Breast epithelium (tissue), 4 donors: ENCODE results near the gene DNAJB1. TPM values are rescaled to one million over a fixed set of nuclear protein-coding genes. Genes with fewer than 3 reads are reported as not detected.

Experiments
- DNase-seq, 2 donors: peaks; one replicate each; pipeline ENCODE4 v3.0.0-alpha.2; 2019; ENCODE audit warnings: low spot score in 2 of 2
- H3K27ac ChIP-seq, 2 donors: fragments of 200-600 bp; sonication (generic) in 1 of 2; one replicate each; pipeline ENCODE4 v1.5.1; 2016 to 2019; ENCODE audit warnings: mild to moderate bottlenecking in 1 of 2
- H3K27me3 ChIP-seq, 2 donors: fragments of 200-600 bp; sonication (generic) in 1 of 2; one replicate each; pipeline versions ENCODE4 v1.5.1 to v1.6.0; 2017 to 2019; ENCODE audit warnings: control low read depth in 1 of 2, mild to moderate bottlenecking in 1 of 2
- H3K36me3 ChIP-seq: fragments of 200-600 bp; one replicate; pipeline ENCODE4 v1.5.1; 2019
- H3K4me1 ChIP-seq, 2 donors: fragments of 200-600 bp; sonication (generic); one replicate each; pipeline ENCODE4 v1.5.1; 2016 to 2019; ENCODE audit warnings: control low read depth in 1 of 2
- H3K4me3 ChIP-seq, 3 donors: fragments of 200-600 bp; sonication (generic); 1 replicate in 2 of 3; 2 replicates in 1 of 3; pipeline ENCODE4 v1.5.1; 2016 to 2019; ENCODE audit warnings: mild to moderate bottlenecking in 3 of 3, moderate library complexity in 2 of 3
- H3K9me3 ChIP-seq, 2 donors: fragments of 200-600 bp; sonication (generic) in 1 of 2; one replicate each; pipeline ENCODE4 v1.5.1; 2016 to 2019; ENCODE audit warnings: control low read depth in 1 of 2
- POLR2A ChIP-seq: fragments of 450-650 bp; IDR thresholded peaks from one replicate; pipeline ENCODE4 v1.6.1; 2016; ENCODE audit warnings: antibody characterized with exemption, mild to moderate bottlenecking, moderate library complexity
- POLR2AphosphoS5 ChIP-seq, 3 donors: sonication (generic); formaldehyde crosslinking; IDR thresholded peaks; one replicate each; pipeline ENCODE4 v1.6.1; 2017; ENCODE audit warnings: antibody characterized with exemption in 3 of 3
- intact Hi-C: fragments of 100-400 bp; cut with DNase I; formaldehyde crosslinking; loops from one replicate; pipeline ENCODE4 v1.15.1; 2023; ENCODE audit warnings: low total_unique reads
- total RNA-seq, 3 donors: library from RNA; depleted of rRNA; stranded (reverse); fragments of >200 nt; gene quantifications; one replicate each; pipeline ENCODE4 v1.1.0, GENCODE V29; 2016
- TF ChIP-seq, protein P1 (sequence below), 3 donors: fragments of 450-650 bp; IDR thresholded peaks; one replicate each; pipeline ENCODE4 v1.5.1; 2016 to 2017; ENCODE audit warnings: antibody characterized with exemption in 3 of 3, mild to moderate bottlenecking in 3 of 3, moderate library complexity in 3 of 3

The DNAJB1 gene
- total RNA-seq, 3 donors from 2014 or later: 59.0 to 166 (median 102) TPM

DNA sequence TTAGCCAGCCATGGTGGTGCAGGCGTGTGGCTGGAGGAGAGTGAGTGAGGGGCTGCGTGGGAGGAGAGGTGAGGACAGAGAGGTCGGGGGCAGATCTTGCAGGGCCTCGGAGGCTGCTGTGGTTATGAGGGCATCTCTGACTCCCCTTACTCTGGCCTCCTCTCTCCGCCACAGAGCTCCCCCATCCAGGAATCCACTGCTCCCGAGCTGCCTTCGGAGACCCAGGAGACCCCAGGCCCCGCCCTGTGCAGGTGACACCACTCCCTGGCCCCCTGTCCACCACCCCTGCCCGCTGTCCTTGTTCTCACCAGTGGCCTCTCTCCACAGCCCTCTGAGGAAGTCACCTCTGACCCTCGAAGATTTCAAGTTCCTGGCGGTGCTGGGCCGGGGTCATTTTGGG is 50.8 kb downstream of the DNAJB1 start:
- Histone ChIP-seq H3K27me3 (no peaks in the 10 kb centered on the region), H3K9me3 (no peaks in the 10 kb centered on the region), H3K4me3 (no peak overlapping the region), H3K27ac (no peak overlapping the region), H3K4me1 (peaks cover 0 to 6% of the 10 kb centered on the region in 2 donors), H3K36me3 (no peaks in the 10 kb centered on the region)
- no peak for DNase-seq
- TF ChIP-seq POLR2AphosphoS5 (IDR thresholded peaks at IDR 0.05) (no peak), POLR2A (no peak)
- TF ChIP-seq, protein P1, sequence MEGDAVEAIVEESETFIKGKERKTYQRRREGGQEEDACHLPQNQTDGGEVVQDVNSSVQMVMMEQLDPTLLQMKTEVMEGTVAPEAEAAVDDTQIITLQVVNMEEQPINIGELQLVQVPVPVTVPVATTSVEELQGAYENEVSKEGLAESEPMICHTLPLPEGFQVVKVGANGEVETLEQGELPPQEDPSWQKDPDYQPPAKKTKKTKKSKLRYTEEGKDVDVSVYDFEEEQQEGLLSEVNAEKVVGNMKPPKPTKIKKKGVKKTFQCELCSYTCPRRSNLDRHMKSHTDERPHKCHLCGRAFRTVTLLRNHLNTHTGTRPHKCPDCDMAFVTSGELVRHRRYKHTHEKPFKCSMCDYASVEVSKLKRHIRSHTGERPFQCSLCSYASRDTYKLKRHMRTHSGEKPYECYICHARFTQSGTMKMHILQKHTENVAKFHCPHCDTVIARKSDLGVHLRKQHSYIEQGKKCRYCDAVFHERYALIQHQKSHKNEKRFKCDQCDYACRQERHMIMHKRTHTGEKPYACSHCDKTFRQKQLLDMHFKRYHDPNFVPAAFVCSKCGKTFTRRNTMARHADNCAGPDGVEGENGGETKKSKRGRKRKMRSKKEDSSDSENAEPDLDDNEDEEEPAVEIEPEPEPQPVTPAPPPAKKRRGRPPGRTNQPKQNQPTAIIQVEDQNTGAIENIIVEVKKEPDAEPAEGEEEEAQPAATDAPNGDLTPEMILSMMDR (IDR thresholded peaks at IDR 0.05): no peak
- intact Hi-C loops: no loop called here

Other genes starting within 250 kb of the DNAJB1 start
- 10 to 100 TPM; 20.2 to 31.4 (median 23.3) TPM for gene ADGRE5, start 137.0 kb downstream of the DNAJB1 start, total RNA-seq
- 10 to 100 TPM; 65.9 to 79.0 (median 75.5) TPM for gene DDX39A, start 99.1 kb downstream of the DNAJB1 start, total RNA-seq
- 10 to 100 TPM; 40.8 to 78.1 (median 59.6) TPM for gene PKN1, start 85.1 kb downstream of the DNAJB1 start, total RNA-seq
- gene PTGER1, start 43.0 kb downstream of the DNAJB1 start, total RNA-seq: 1 to 10 TPM in 1 of 3 donors, under 1 TPM in 1, not detected in 1; 0.48 to 1.3 TPM
- gene GIPC1, start 22.3 kb downstream of the DNAJB1 start, total RNA-seq: 10 to 100 TPM; 48.8 to 79.0 (median 72.0) TPM
- gene TECR, start 11.2 kb upstream of the DNAJB1 start, total RNA-seq: 10 to 100 TPM; 36.1 to 66.9 (median 43.4) TPM
- gene NDUFB7, start 53.7 kb upstream of the DNAJB1 start, total RNA-seq: 100 to 1,000 TPM; 283 to 388 (median 299) TPM
- not detected for gene CLEC17A, start 64.7 kb upstream of the DNAJB1 start, total RNA-seq
- under 1 TPM in 1 of 3 donors, not detected in 2; 0.44 TPM for gene ADGRE3, start 156.4 kb upstream of the DNAJB1 start, total RNA-seq
- 10 to 100 TPM; 28.5 to 31.6 (median 29.4) TPM for gene ZNF333, start 171.7 kb upstream of the DNAJB1 start, total RNA-seq